DMS114 treated with DMSO at 0.1 percent for 48 hours (cell line): ENCODE measurements around the gene CSTPP1.
"Not testable (repeated sequence)": the region's sequence is repeated elsewhere in the genome, so short reads cannot be mapped to it uniquely, and the experiment has no call there.

Experiments
- DNase-seq: peaks from one replicate; lab custom pipeline; 2025; ENCODE audit not compliant: unreplicated experiment; lab: John Stamatoyannopoulos, UW

Gene CSTPP1

DNA sequence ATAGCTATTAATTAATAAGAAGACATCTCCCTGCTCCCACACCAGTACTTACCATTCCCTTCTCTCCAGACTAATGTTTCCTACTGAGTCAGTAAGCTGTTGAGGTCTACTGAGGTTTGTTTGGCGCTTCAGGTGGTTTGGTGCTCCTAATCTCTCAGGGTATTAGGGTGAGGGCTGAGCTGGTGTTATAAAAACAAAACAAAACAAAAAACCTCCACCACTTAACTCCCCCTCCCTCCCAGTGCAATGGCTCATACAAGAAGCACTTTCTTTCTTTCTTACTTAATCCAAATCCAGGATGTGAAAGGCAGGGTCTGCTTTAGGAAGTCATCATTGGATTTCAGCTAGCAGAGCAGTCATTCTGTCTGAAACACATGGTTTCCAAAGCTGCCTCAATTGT is 15.3 kb downstream of the CSTPP1 start:
- no peak for DNase-seq

GRCh38 chr11:46952553-46952952 is 16.0 kb downstream of the CSTPP1 start:
- DNase-seq = no peak

DNA sequence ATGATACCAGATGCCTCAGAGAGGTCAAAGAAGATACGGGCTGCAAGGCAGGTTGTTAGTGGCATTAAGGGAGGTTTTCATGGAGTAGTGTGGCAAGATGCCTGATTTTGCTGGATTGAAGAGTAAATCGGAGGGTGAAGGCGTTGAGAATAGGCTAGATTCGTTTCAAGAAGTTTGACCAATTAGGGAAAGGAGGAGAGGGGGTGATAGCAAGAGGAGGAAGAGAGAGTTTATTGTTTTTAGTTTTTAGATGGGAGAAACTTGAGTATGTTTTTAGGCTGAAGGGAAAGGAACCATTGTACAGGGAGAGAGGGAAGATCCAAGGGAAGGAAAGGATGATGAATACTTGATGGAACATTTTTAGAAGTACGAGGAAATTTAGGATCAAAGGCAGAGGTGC is 16.5 kb downstream of the CSTPP1 start:
- no peak for DNase-seq

DNA sequence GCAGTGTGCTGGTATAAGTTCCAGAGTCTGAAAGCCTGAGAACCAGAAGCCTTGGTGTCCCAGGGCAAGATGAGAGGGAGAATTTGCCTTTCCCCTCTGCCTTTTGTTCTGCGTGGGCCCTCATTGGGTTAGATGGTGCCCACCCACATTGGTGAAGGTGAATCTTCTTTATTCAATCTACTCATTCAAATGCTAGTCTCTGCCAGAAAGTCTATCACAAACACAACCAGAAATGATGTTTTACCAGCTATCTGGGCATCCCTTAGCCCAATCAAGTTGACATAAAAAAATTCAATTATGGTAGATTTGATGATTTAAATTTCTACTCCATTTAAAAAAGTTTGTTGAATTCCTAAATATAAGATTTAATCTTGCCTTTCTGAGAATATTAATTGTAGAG is 22.2 kb downstream of the CSTPP1 start:
- DNase-seq = no peak

DNA sequence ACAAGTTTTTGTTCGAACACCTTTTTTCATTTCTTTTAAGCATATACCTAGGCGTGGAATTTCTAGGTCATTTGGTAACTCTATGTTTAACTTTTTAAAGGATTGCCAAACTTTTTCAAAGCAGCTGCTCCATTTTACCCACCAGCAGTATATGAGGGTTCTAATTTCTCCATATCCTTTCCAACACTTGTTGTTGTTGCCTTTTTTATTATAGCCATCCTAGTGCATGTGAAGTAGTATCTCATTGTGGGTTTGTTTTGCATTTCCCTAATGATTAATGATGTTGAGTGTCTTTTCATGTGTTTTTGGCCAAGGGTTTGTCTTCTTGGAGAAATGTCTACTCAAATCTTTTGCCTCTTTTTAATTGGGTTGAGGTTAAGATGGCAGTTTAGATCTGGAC is 24.5 kb downstream of the CSTPP1 start:
- no peak for DNase-seq

DNA sequence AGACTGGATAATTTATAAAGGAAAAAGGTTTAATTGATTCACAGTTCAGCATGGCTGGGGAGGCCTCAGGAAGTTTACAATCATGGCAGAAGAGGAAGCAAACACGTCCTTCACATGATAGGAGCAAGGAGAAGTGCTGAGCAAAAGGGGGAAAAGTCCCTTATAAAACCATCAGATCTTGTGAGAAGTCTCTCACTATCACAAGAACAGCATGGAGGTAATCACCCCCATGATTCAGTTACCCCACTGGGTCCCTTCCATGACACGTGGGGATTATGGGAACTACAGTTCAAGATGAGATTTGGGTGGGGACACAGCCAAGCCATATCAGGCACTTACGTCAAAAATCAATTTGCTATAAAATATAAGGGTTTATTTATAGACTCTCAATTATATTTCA is 25.3 kb downstream of the CSTPP1 start:
- DNase-seq = not testable (repeated sequence)

- no peak for DNase-seq
Observed at GRCh38 chr11:46963844-46964243, 27.3 kb downstream of the CSTPP1 start.

- DNase-seq = no peak
Observed at GRCh38 chr11:46966773-46967172, 30.2 kb downstream of the CSTPP1 start.

DNA sequence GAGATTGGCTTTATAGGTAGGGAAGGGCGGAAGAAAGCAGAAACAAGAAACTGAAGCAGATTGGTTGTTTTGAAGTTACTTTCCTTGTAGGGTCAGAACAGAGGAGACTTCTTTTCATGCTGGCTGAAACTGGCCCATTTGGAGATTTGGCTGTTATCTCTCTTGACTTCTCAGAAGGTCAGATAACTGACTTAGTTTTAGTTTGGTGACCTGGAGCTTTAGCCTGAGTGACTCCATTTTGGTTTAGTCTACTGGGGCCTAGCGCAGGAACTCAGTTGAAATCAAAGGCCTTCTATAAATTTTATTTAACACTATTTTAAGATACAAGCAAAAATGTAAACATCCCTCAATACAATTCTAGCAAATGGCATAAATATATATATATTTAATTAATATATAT is 31.4 kb downstream of the CSTPP1 start:
- no peak for DNase-seq

- DNase-seq = no peak
Observed at GRCh38 chr11:46969379-46969778, 32.8 kb downstream of the CSTPP1 start.

DNA sequence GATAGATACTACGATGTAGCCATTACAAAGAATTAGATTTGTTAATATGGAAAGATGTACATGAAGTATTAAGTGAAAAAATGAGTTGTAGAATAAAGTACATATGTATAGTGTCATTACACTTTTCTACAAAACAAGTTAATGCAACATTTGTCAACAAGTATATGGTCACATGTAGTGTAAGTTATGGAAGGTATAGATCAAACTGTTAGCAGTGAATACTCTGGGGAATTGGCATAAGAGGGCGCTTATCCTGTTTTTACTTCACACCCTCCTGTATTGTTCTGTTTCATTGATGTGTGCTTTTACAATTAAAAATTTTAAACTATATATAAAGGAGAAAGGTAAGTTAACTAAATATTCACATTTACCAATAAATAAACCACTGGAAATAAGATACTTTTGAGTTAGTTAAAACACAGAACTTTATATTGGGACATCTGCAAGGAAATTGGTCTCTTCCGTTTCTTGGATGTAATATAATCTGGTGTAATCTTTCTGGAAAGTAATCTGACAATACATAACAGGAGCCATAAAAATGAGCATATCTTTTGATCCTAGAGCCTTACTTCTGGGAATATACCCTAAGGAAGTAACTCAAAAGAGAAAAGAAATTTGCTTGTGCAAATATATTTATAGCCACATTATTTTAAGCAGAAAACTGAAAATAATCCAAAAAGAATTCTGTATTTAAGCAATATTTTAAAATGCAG is 34.5 kb downstream of the CSTPP1 start:
- no peak for DNase-seq

DNA sequence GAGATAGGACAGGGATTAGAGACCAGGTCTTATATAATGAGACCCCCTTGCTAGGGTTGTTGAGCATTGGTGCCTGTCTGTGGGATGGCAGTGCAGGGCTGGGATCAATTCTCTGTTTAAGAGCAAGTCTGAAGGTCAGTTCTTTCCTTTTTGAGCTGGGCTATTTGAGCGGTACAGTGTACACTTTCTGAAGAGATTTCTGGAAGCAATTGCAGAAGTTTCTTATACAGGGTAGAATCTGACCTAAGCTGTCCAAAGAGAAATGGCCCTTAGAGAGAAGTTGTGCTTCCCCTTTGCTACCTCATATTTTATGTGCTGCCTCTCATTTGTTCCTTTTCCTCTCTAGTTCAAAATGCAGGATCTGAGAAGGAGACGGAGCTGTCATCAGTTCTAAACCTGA is 35.8 kb downstream of the CSTPP1 start:
- no peak for DNase-seq

DNA sequence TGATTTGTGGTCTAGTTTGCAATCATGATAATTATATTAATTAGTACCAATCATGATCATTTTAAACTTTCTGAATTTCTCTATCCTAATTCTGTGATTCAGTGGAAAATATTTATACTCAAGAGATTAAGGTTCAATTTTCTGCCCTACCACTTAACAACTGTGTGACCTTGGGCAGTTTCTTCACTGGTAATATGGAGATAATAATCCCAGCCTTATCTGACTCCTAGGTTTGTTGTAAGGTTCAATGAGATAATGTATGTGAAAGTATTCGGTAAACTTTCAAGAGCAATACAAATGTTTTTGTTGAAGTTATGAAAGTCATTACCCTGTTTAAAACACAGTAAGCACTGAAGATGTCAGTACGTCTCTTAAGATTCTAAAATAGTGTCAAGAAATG is 36.3 kb downstream of the CSTPP1 start:
- no peak for DNase-seq

GRCh38 chr11:46976182-46976854 is 39.8 kb downstream of the CSTPP1 start:
- no peak for DNase-seq

GRCh38 chr11:46977038-46977813 is 40.7 kb downstream of the CSTPP1 start:
- no peak for DNase-seq

GRCh38 chr11:46978005-46978491 is 41.5 kb downstream of the CSTPP1 start:
- no peak for DNase-seq

- DNase-seq = no peak
Observed at GRCh38 chr11:46979358-46979757, 42.8 kb downstream of the CSTPP1 start.

DNA sequence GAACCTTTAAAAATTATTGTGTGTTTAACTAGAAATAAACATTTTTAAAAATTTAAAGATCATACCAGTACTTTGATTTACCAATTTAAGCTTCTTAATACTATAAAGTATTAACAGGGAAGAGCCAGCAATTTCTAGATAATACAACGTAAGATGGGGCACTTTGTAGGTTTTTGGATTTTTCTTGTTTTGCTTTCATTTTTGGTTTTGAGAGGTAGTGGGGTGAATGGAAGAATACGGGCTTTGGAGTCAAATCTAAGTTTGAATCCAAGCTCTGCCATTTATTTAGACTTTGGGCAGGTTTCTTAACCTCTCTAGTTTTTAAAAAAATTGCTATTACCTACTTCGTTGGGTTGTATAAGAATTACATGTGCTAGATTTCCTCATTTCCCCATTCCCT is 44.9 kb downstream of the CSTPP1 start:
- no peak for DNase-seq

DNA sequence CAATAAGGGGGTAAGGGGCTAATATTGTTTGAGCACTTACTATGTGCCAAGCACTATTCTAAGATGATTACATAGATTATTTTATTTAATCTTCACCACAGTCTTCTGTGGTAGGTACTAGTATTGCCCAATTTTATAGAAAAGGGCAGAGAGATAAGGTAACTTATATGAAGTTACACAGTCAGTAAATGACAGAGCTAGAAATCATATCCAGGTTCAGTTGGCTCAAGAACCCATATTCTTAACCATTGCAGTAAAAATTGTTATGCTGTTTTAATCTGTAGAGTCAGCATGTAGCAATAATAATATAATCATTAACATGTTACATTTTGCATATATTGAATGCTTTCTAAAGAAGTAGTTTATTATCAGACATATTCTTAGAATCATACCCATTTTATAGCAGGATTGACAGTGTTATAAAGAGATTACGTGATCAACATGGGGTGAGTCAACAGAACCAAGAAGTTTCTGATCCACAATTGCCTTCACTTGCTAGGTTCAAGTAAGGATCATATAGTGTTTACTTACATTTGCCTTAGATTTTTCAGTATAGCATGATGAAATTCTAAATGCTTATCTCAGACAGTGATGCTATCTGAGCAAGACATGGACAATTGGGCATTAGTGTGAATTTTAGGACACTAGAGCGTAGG is 46.4 kb downstream of the CSTPP1 start:
- no peak for DNase-seq

DNA sequence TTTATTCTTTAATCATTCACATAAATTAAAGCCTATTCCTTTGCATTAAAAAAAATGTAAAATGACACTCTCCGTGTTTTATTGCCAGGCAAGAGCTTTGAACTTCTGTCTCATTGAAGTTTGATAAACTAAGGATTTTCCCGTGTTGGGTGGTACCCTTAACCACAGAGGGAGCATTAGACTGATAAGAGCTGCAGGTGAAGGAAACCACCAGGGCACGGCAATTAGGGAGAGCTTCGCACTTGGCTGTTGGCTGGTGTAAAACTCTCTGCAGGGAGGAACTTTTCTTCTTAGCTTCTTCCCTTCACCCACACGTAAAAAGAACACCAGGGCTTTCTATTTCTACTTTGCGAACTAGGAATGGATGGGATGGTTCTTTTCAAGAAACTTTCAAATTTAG is 47.0 kb downstream of the CSTPP1 start:
- no peak for DNase-seq

- no peak for DNase-seq
Observed at GRCh38 chr11:46984548-46984947, 48.0 kb downstream of the CSTPP1 start.
